OCI-LY3 (cell line): Measurements from ENCODE around the gene CEP57L1.

ENCODE experiments used
- H2AFZ ChIP-seq: fragments of 200-600, 300-600 bp; shearing (Covaris generic); 2 replicates; pipeline ENCODE4 v1.6.0; 2014; ENCODE audit warnings: antibody characterized with exemption, low read depth, low read length
- H3K27ac ChIP-seq: fragments of 200-600, 300-600 bp; sonication (generic); 2 replicates; pipeline ENCODE4 v1.5.1; 2014; ENCODE audit warnings: mild to moderate bottlenecking, low read length, moderate library complexity, mixed read lengths
- H3K27me3 ChIP-seq: fragments of 200-600, 300-600 bp; sonication (generic); 2 replicates; pipeline ENCODE4 v1.6.1; 2014; ENCODE audit warnings: low read depth, low read length, mixed read lengths
- H3K36me3 ChIP-seq: fragments of 200-600, 300-600 bp; sonication (generic); replicated peaks from 2 replicates; pipeline ENCODE3; 2014; ENCODE audit warnings: low read depth, low read length, mixed read lengths
- H3K4me1 ChIP-seq: fragments of 300-600, 200-600 bp; sonication (generic); 2 replicates; pipeline ENCODE4 v1.6.1; 2014; ENCODE audit warnings: low read length, mixed read lengths
- H3K4me2 ChIP-seq: fragments of 200-600, 300-600 bp; sonication (generic); 2 replicates; pipeline ENCODE4 v1.6.1; 2014; ENCODE audit warnings: low read length, mixed read lengths
- H3K4me3 ChIP-seq: fragments of 300-600, 200-600 bp; sonication (generic); 2 replicates; pipeline ENCODE4 v1.5.1; 2014; ENCODE audit warnings: antibody characterized with exemption, mild to moderate bottlenecking, low read length, moderate library complexity
- H3K79me2 ChIP-seq: fragments of 300-600, 200-600 bp; shearing (Covaris generic); 2 replicates; pipeline ENCODE4 v1.6.1; 2014; ENCODE audit warnings: mild to moderate bottlenecking, low read length, mixed read lengths
- H3K9ac ChIP-seq: fragments of 300-600, 200-600 bp; shearing (Covaris generic); 2 replicates; pipeline ENCODE4 v1.6.0; 2014; ENCODE audit warnings: mild to moderate bottlenecking, low read length, moderate library complexity
- H3K9me3 ChIP-seq: fragments of 200-600, 300-600 bp; shearing (Covaris generic); 2 replicates; pipeline ENCODE4 v1.6.1; 2014; ENCODE audit warnings: low read length, mixed read lengths; ENCODE audit not compliant: insufficient read depth
- H4K20me1 ChIP-seq: fragments of 200-600, 300-600 bp; sonication (generic); 2 replicates; pipeline ENCODE4 v1.6.1; 2016; ENCODE audit warnings: low read length, mixed read lengths; ENCODE audit not compliant: insufficient read depth
- EZH2phosphoT487 ChIP-seq: fragments of 200-600 bp; shearing (Covaris generic); IDR thresholded peaks from 2 replicates; pipeline ENCODE4 v1.6.1; 2018; ENCODE audit warnings: antibody characterized with exemption, mixed run types, low read depth
- TF ChIP-seq, protein P1 (sequence below): fragments of 200-600, 300-600 bp; sonication (generic); IDR thresholded peaks from 2 replicates; pipeline ENCODE4 v1.5.1; 2014; ENCODE audit warnings: antibody characterized with exemption, low read length, low read depth

Gene CEP57L1

DNA sequence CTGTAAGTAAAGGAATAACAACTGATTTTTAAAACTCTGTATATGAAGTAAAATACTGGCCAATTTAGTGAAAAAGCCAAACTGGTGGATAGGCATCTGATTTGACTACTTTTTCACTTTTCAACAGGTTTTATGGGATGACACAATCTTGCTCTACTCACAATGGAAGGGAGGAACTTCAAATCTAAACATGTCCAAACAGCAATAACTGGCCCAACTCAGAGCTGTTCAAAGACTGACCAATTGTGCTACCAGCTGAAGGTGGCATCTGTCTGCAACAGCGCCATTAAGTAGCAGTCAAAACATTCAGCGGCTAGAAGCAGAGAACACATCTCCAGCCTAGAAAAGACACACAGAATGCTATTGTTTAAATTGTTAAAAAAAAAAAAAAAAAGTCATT is 45.3 kb upstream of the CEP57L1 start:
- no peaks in the 10 kb centered on the region for H4K20me1 ChIP-seq
- H3K27ac ChIP-seq = no peak overlapping the region
- 0 out of 2 replicates have a peak, but pooled peaks cover 4% of the 10 kb centered on the region for H3K27me3 ChIP-seq
- H3K4me2 ChIP-seq = no peak overlapping the region
- H3K79me2 ChIP-seq = no peaks in the 10 kb centered on the region
- no peak overlapping the region for H2AFZ ChIP-seq
- TF ChIP-seq, protein P1, sequence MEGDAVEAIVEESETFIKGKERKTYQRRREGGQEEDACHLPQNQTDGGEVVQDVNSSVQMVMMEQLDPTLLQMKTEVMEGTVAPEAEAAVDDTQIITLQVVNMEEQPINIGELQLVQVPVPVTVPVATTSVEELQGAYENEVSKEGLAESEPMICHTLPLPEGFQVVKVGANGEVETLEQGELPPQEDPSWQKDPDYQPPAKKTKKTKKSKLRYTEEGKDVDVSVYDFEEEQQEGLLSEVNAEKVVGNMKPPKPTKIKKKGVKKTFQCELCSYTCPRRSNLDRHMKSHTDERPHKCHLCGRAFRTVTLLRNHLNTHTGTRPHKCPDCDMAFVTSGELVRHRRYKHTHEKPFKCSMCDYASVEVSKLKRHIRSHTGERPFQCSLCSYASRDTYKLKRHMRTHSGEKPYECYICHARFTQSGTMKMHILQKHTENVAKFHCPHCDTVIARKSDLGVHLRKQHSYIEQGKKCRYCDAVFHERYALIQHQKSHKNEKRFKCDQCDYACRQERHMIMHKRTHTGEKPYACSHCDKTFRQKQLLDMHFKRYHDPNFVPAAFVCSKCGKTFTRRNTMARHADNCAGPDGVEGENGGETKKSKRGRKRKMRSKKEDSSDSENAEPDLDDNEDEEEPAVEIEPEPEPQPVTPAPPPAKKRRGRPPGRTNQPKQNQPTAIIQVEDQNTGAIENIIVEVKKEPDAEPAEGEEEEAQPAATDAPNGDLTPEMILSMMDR = no peak
- no peak for TF ChIP-seq EZH2phosphoT487
- H3K36me3 ChIP-seq = no peaks in the 10 kb centered on the region
- H3K4me3 ChIP-seq = no peak overlapping the region
- peaks cover 11% of the 10 kb centered on the region for H3K4me1 ChIP-seq
- no peaks in the 10 kb centered on the region for H3K9me3 ChIP-seq
- H3K9ac ChIP-seq = no peak overlapping the region

DNA sequence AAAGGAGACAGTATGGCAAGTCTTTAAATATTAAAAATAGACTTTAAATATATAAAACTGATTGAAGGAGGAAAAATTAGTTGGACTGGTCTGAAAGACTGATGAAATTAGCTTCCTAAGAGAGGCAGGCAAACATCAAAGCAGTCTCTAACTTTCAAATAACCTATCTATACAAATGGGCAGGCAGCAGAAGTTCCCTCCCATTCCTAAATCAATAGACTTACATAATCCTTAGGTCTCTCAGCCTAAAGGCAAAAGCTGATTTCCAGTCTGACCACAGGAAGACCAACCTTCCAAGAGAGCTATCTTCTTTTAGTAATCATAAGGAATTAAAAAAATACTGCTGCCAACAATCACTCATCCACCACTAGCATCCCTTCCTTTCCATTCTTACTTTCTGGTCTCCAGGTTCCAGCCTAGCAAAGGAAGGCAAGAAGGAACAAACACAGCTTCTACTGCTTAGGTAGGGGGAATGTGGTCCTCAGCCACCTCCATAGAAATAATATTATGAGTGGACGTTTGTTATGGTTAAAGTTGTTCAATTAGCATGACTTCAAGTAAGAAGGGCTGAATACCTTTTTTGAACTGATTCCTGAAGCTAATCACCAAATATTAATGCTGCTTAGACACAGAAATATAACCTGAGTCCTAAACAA is 44.7 kb upstream of the CEP57L1 start:
- H3K79me2 ChIP-seq = no peaks in the 10 kb centered on the region
- H3K9ac ChIP-seq = no peak overlapping the region
- H3K36me3 ChIP-seq = no peaks in the 10 kb centered on the region
- no peaks in the 10 kb centered on the region for H3K9me3 ChIP-seq
- H3K27ac ChIP-seq = no peak overlapping the region
- no peaks in the 10 kb centered on the region for H4K20me1 ChIP-seq
- H3K4me3 ChIP-seq = no peak overlapping the region
- peaks cover 11% of the 10 kb centered on the region for H3K4me1 ChIP-seq
- TF ChIP-seq, protein P1 = no peak
- TF ChIP-seq EZH2phosphoT487 = no peak
- no peak overlapping the region for H3K4me2 ChIP-seq
- 0 out of 2 replicates have a peak, but pooled peaks cover 4% of the 10 kb centered on the region for H3K27me3 ChIP-seq
- H2AFZ ChIP-seq = no peak overlapping the region

DNA sequence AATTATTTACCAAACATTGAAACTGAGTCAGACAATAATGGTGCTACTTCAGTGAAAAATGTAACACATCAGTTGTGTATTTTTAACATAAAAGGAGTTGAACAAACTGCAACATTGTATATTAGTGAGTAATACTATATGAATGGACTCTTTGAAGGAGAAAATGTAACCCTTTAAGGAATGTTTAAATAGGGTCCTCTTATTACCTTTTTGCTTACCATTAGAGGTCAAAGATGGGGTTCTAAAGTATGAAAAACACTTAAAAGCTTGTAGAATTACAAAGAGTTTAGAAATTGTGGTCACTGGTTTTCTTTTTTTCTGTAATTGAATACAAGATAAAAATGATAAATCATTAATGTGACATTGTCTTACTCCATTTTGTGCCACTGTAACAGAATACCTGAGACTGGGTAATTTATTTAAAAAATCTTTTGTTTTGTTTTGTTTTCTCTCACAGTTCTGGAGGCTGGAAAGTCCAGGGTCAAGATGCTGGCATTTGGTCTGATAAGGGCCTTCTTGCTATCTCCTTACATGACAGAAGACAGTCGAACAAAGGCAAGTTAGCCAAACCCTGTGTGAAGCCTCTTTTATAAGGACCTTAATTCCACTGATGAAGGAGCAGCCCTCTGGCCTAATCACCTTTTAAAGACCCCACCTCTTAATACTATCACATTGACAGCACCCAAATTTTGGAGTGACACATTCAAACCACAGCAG is 43.8 kb upstream of the CEP57L1 start:
- no peak overlapping the region for H3K4me3 ChIP-seq
- 0 out of 2 replicates have a peak, but pooled peaks cover 4% of the 10 kb centered on the region for H3K27me3 ChIP-seq
- H2AFZ ChIP-seq = no peak overlapping the region
- H3K27ac ChIP-seq = no peak overlapping the region
- no peaks in the 10 kb centered on the region for H3K79me2 ChIP-seq
- H3K9ac ChIP-seq = no peak overlapping the region
- peaks cover 11% of the 10 kb centered on the region for H3K4me1 ChIP-seq
- no peaks in the 10 kb centered on the region for H4K20me1 ChIP-seq
- TF ChIP-seq EZH2phosphoT487 = no peak
- TF ChIP-seq, protein P1 = no peak
- H3K4me2 ChIP-seq = no peak overlapping the region
- no peaks in the 10 kb centered on the region for H3K9me3 ChIP-seq
- no peaks in the 10 kb centered on the region for H3K36me3 ChIP-seq

DNA sequence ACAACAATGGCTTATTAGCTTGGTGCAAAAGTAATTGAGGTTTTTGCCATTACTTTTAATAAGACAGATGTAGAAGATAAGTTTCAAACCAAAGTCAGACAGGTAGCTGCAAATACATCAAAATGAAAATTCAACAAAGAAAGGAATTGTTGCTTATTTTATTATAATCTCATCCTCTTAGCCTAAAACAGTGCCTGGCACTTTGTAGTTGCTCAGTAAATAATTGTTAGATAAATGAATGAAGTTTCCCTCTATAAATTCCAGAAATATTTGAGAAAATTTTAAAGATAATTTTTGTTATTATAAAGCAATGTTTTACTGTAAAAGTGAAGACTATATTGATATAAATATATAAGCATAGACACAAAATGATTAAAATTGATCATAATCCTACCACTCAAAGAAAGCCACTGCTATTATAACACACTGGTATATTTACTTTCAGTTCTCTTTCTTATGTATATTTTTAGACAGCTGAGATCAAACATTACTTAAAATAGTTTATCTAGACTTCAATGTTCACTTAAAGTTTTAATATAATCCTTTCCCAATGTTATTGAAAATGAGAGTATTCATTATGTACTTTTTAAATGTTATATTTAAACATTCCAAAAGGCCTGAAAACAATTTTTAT is 43.2 kb upstream of the CEP57L1 start:
- H3K36me3 ChIP-seq = no peaks in the 10 kb centered on the region
- no peaks in the 10 kb centered on the region for H3K9me3 ChIP-seq
- H3K4me2 ChIP-seq = peak overlapping the region; percentile 33
- H3K9ac ChIP-seq = no peak overlapping the region
- H2AFZ ChIP-seq = no peak overlapping the region
- H4K20me1 ChIP-seq = no peaks in the 10 kb centered on the region
- H3K4me3 ChIP-seq = no peak overlapping the region
- no peaks in the 10 kb centered on the region for H3K79me2 ChIP-seq
- peaks cover 11% of the 10 kb centered on the region for H3K4me1 ChIP-seq
- TF ChIP-seq EZH2phosphoT487 = no peak
- TF ChIP-seq, protein P1 = no peak
- H3K27me3 ChIP-seq = 0 out of 2 replicates have a peak, but pooled peaks cover 4% of the 10 kb centered on the region
- no peak overlapping the region for H3K27ac ChIP-seq
